ENCODE data around the gene ITGA8. TPM values are rescaled to one million over a fixed set of nuclear protein-coding genes. Genes with fewer than 3 reads are reported as not detected.
"Not testable (repeated sequence)": the region's sequence is repeated elsewhere in the genome, so short reads cannot be mapped to it uniquely, and the experiment has no call there.

ITGA8 gene
- total RNA-seq (2022) (not detected in 2 replicates), Bru-seq, nascent RNA (not detected), BruChase-seq, experiment 1, labeled RNA remaining after a 6-hour chase (percentile 2 among the genes with signal in this experiment), BruChase-seq, experiment 2, labeled RNA remaining after a 2-hour chase (percentile 1 among the genes with signal in this experiment)
- long read RNA-seq: 0 reads

DNA sequence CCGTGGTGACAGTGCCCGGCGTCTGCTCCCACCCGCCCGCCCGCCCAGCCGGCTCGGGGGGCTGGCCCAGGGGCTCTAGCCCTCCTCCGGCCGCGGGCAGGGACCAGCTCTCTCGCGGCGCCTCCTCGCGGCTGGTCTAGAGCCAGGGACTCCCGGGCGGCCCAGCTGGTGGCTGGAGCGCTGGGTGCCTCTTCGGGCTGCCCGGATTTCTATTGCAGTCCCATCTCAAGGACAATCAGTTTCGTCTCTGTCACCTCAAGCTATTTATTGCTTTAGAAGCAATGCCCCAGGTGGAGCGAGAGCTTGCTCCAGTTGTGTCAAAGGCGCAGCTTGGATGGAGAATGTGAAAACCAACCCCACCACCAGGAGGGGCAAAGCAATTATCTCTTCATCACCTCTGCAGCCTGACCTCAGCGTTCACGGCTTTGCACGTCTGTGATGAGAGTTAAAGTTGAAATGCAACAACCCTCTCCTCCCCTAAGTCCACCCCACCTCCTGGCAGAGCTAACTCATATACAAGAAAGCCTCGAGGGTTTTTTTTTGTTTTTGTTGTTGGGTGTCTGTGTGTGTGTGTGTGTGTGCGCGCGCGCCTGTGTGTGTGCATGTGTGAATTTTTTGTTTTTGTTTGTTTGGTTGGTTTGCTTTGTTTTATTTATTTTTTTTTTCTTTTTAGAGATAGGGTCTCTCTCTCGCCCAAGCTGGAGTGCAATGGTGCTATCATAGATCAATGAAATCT is at the start of gene ITGA8:
TSS of gene ITGA8 (minus strand) at position 24 of the 736 bp plus-strand sequence. CDS start 151 bp downstream, outside the sequence.
- BruUV-seq (replicated peaks): no TSS peak
- no peak for TF ChIP-seq CTCF (IDR thresholded peaks at IDR 0.05; ENCODE audit: unreplicated experiment)
- intact Hi-C loops (cut with micrococcal nuclease; ENCODE audit: unreplicated experiment): loop anchor here (10.0 kb wide), 1 partner anchor 255 kb away; no protein-coding TSS in a partner anchor
- Mint-ChIP-seq H3K27ac (ENCODE audit: unreplicated experiment) (no peak within 1 kb of the TSS), H3K9me3 (ENCODE audit: low read depth, unreplicated experiment) (no peaks in the 10 kb centered on the region), H3K27me3 (ENCODE audit: unreplicated experiment) (peaks cover 38% of the 10 kb centered on the region), H3K4me3 (ENCODE audit: low read depth, unreplicated experiment) (no peak within 1 kb of the TSS), H3K36me3 (ENCODE audit: insufficient read depth, unreplicated experiment) (no peaks in the 10 kb centered on the region), H3K4me1 (ENCODE audit: low read depth, unreplicated experiment) (no peaks in the 10 kb centered on the region)
- CTCF ChIA-PET: interaction anchor here (0.6 kb wide), 1 partner anchor 112 kb away, joined by 4 read pairs; no protein-coding TSS in a partner anchor
- DNase-seq: no peak

- peaks cover 10% of the 10 kb centered on the region for H3K9me3 Mint-ChIP-seq (ENCODE audit: low read depth, unreplicated experiment)
- H3K36me3 Mint-ChIP-seq (ENCODE audit: insufficient read depth, unreplicated experiment): peaks cover 4% of the 10 kb centered on the region
- no peaks in the 10 kb centered on the region for H3K27me3 Mint-ChIP-seq (ENCODE audit: unreplicated experiment)
- BruUV-seq (replicated peaks): no TSS peak
- DNase-seq: no peak
- intact Hi-C loops (cut with micrococcal nuclease; ENCODE audit: unreplicated experiment): no loop called here
- no peak overlapping the region for H3K27ac Mint-ChIP-seq (ENCODE audit: unreplicated experiment)
- TF ChIP-seq CTCF (IDR thresholded peaks at IDR 0.05; ENCODE audit: unreplicated experiment): no peak
- H3K4me3 Mint-ChIP-seq (ENCODE audit: low read depth, unreplicated experiment): no peak overlapping the region
- CTCF ChIA-PET: interaction anchor here (0.7 kb wide), 1 partner anchor 255 kb away, joined by 4 read pairs; no protein-coding TSS in a partner anchor
- no peaks in the 10 kb centered on the region for H3K4me1 Mint-ChIP-seq (ENCODE audit: low read depth, unreplicated experiment)
Observed at GRCh38 chr10:15764892-15765454, 45.3 kb upstream of the ITGA8 start.

GRCh38 chr10:15763006-15763405 is 43.3 kb upstream of the ITGA8 start:
- H3K4me3 Mint-ChIP-seq (ENCODE audit: low read depth, unreplicated experiment): no peak overlapping the region
- H3K9me3 Mint-ChIP-seq (ENCODE audit: low read depth, unreplicated experiment): peaks cover 10% of the 10 kb centered on the region
- peaks cover 4% of the 10 kb centered on the region for H3K36me3 Mint-ChIP-seq (ENCODE audit: insufficient read depth, unreplicated experiment)
- intact Hi-C loops (cut with micrococcal nuclease; ENCODE audit: unreplicated experiment): no loop called here
- H3K27ac Mint-ChIP-seq (ENCODE audit: unreplicated experiment): no peak overlapping the region
- no peak for TF ChIP-seq CTCF (IDR thresholded peaks at IDR 0.05; ENCODE audit: unreplicated experiment)
- no TSS peak for BruUV-seq (replicated peaks)
- H3K4me1 Mint-ChIP-seq (ENCODE audit: low read depth, unreplicated experiment): no peaks in the 10 kb centered on the region
- H3K27me3 Mint-ChIP-seq (ENCODE audit: unreplicated experiment): no peaks in the 10 kb centered on the region
- CTCF ChIA-PET: no interaction called here
- no peak for DNase-seq

DNA sequence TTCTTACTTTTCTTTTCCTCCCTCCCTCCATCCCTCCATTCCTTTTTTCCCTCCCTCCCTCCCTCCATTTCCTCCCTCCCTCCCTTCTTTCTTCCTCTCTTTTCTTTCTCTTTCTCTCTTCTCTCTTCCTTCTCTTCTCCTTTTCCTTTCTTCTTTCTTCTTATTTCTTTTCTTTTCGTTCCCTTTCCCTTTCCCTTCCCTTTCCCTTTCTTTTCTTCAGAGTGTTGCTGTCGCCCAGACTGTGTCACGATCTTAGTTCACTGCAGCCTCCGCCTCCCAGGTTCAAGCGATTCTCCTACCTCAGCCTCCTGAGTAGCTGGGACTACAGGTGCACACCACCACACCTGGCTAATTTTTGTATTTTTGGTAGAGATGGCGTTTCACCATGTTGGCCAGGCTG is 42.5 kb upstream of the ITGA8 start:
- intact Hi-C loops (cut with micrococcal nuclease; ENCODE audit: unreplicated experiment); H3K36me3 Mint-ChIP-seq (ENCODE audit: insufficient read depth, unreplicated experiment); DNase-seq; H3K4me3 Mint-ChIP-seq (ENCODE audit: low read depth, unreplicated experiment); H3K4me1 Mint-ChIP-seq (ENCODE audit: low read depth, unreplicated experiment); BruUV-seq (replicated peaks); H3K27ac Mint-ChIP-seq (ENCODE audit: unreplicated experiment); CTCF ChIA-PET; H3K9me3 Mint-ChIP-seq (ENCODE audit: low read depth, unreplicated experiment); H3K27me3 Mint-ChIP-seq (ENCODE audit: unreplicated experiment): not testable (repeated sequence)

GRCh38 chr10:15761224-15761623 is 41.5 kb upstream of the ITGA8 start:
- H3K36me3 Mint-ChIP-seq (ENCODE audit: insufficient read depth, unreplicated experiment); H3K9me3 Mint-ChIP-seq (ENCODE audit: low read depth, unreplicated experiment); BruUV-seq (replicated peaks); intact Hi-C loops (cut with micrococcal nuclease; ENCODE audit: unreplicated experiment); H3K4me1 Mint-ChIP-seq (ENCODE audit: low read depth, unreplicated experiment); H3K4me3 Mint-ChIP-seq (ENCODE audit: low read depth, unreplicated experiment); H3K27me3 Mint-ChIP-seq (ENCODE audit: unreplicated experiment); DNase-seq; CTCF ChIA-PET; H3K27ac Mint-ChIP-seq (ENCODE audit: unreplicated experiment): not testable (repeated sequence)
